Caco-2 (cell line): Measurements from ENCODE around the gene KIFBP. TPM values are rescaled to one million over a fixed set of nuclear protein-coding genes. Genes with fewer than 3 reads are reported as not detected.

Source experiments
- BruUV-seq: library from RNA; stranded (reverse); fragments of 400-500 nt; replicated peaks from 2 replicates; lab custom pipeline; 2021; lab: Mats Ljungman, UMichigan
- CTCF ChIA-PET: fragments of 300-600 bp; sonication (Branson Sonifier 250); formaldehyde crosslinking; loops from one replicate; lab custom pipeline; 2022; ENCODE audit warnings: antibody characterized with exemption; lab: Charles Lee
- POLR2A ChIA-PET: fragments of 300-600 bp; sonication (Branson Sonifier 250); formaldehyde crosslinking; loops from one replicate; lab custom pipeline; 2022; ENCODE audit warnings: antibody characterized with exemption; lab: Charles Lee
- DNase-seq, 2 experiments: peaks; one replicate each; pipeline versions ENCODE4 v3.0.0 to v3.0.0-alpha.2; 2020 to 2022
- H3K27me3 ChIP-seq: replicated peaks from 2 replicates; pipeline ENCODE4 v1.6.0; 2011; ENCODE audit warnings: low read length; ENCODE audit not compliant: control insufficient read depth, insufficient read depth
- H3K36me3 ChIP-seq: 2 replicates; pipeline ENCODE4 v1.5.1; 2011; ENCODE audit warnings: low read length; ENCODE audit not compliant: control insufficient read depth, insufficient read depth
- H3K4me1 ChIP-seq: fragments of 250-450 bp; sonication (Bioruptor Pico); 2 replicates; pipeline ENCODE4 v1.5.1; 2020; ENCODE audit warnings: mild to moderate bottlenecking
- H3K4me3 ChIP-seq: 2 replicates; pipeline ENCODE4 v1.5.1; 2011; ENCODE audit warnings: low read depth, mild to moderate bottlenecking, control low read depth, low read length
- H3K9me3 ChIP-seq: fragments of 250-450 bp; sonication (Bioruptor Pico); 2 replicates; pipeline ENCODE4 v1.5.1; 2020; ENCODE audit warnings: mild to moderate bottlenecking, moderate library complexity
- H3K27ac Mint-ChIP-seq: one replicate; pipeline ENCODE4 v1.8.0; 2022; ENCODE audit warnings: mixed read lengths; ENCODE audit not compliant: unreplicated experiment
- H3K27me3 Mint-ChIP-seq: one replicate; pipeline ENCODE4 v1.8.0; 2022; ENCODE audit warnings: mixed read lengths; ENCODE audit not compliant: insufficient read depth, unreplicated experiment
- H3K36me3 Mint-ChIP-seq: one replicate; pipeline ENCODE4 v1.8.0; 2022; ENCODE audit warnings: mild to moderate bottlenecking, mixed read lengths; ENCODE audit not compliant: insufficient read depth, unreplicated experiment
- H3K4me1 Mint-ChIP-seq: one replicate; pipeline ENCODE4 v1.8.0; 2022; ENCODE audit warnings: low read depth, mixed read lengths; ENCODE audit not compliant: unreplicated experiment
- H3K4me3 Mint-ChIP-seq: one replicate; pipeline ENCODE4 v1.8.0; 2022; ENCODE audit warnings: mild to moderate bottlenecking, moderate library complexity, mixed read lengths; ENCODE audit not compliant: unreplicated experiment
- H3K9me3 Mint-ChIP-seq: one replicate; pipeline ENCODE4 v1.8.0; 2022; ENCODE audit warnings: mixed read lengths; ENCODE audit not compliant: unreplicated experiment
- intact Hi-C: fragments of 100-400 bp; cut with micrococcal nuclease; formaldehyde crosslinking; loops from one replicate; pipeline ENCODE4 v1.10.0; 2022; ENCODE audit not compliant: unreplicated experiment
- total RNA-seq: library from RNA; stranded (reverse); gene quantifications from 2 replicates; pipeline ENCODE4 v1.2.3, GENCODE V29; 2022
- TF ChIP-seq, protein P1 (sequence below), 2 experiments: fragments of 200-600 bp in 1 of 2; IDR thresholded peaks; 1 replicate in 1 of 2; 2 replicates in 1 of 2; pipeline versions ENCODE4 v1.5.1 to v1.8.0; 2011 to 2022; ENCODE audit warnings: antibody characterized with exemption in 1 of 2, control low read depth in 1 of 2, inconsistent platforms in 1 of 2, low read depth in 1 of 2, low read length in 1 of 2, mild to moderate bottlenecking in 1 of 2, moderate library complexity in 1 of 2; ENCODE audit not compliant: insufficient read depth in 1 of 2, severe bottlenecking in 1 of 2, unreplicated experiment in 1 of 2

The KIFBP gene
- total RNA-seq, 1 experiment from 2014 or later, result 58.9 TPM

DNA sequence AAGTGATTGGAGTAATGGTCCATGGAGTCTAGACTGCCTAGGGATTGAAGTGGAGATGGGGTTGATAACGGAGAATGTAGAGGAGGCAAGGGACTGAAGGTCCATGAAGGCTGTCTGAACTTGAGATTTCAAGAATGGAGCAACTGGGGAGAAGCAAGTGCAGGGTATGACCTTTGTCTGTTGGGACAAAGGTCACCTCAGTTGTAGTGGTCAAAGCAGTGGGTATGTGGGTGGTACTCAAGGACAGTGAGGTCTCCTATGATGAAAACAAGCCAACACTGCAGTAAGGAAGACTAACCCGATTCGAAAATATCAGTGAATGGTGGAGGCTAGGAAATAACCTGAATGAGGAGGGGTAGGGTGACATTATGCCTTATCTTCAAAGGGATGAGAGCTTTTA lies 38.0 kb upstream of the KIFBP start:
- no peak for DNase-seq
- H3K4me3 Mint-ChIP-seq, result no peak overlapping the region
- no peaks in the 10 kb centered on the region for H3K4me1 Mint-ChIP-seq
- no peaks in the 10 kb centered on the region for H3K27me3 ChIP-seq
- CTCF ChIA-PET, result no interaction called here
- peaks cover 2% of the 10 kb centered on the region for H3K36me3 ChIP-seq
- POLR2A ChIA-PET, result no interaction called here
- BruUV-seq, result no TSS peak
- intact Hi-C loops, result no loop called here
- H3K4me3 ChIP-seq, result no peak overlapping the region
- H3K9me3 Mint-ChIP-seq, result no peaks in the 10 kb centered on the region
- H3K27me3 Mint-ChIP-seq, result no peaks in the 10 kb centered on the region
- H3K9me3 ChIP-seq, result no peaks in the 10 kb centered on the region
- TF ChIP-seq, protein P1, sequence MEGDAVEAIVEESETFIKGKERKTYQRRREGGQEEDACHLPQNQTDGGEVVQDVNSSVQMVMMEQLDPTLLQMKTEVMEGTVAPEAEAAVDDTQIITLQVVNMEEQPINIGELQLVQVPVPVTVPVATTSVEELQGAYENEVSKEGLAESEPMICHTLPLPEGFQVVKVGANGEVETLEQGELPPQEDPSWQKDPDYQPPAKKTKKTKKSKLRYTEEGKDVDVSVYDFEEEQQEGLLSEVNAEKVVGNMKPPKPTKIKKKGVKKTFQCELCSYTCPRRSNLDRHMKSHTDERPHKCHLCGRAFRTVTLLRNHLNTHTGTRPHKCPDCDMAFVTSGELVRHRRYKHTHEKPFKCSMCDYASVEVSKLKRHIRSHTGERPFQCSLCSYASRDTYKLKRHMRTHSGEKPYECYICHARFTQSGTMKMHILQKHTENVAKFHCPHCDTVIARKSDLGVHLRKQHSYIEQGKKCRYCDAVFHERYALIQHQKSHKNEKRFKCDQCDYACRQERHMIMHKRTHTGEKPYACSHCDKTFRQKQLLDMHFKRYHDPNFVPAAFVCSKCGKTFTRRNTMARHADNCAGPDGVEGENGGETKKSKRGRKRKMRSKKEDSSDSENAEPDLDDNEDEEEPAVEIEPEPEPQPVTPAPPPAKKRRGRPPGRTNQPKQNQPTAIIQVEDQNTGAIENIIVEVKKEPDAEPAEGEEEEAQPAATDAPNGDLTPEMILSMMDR (IDR thresholded peaks at IDR 0.05; ENCODE audit: insufficient read depth in 1 of 2, low read depth in 1 of 2, low read length in 1 of 2, severe bottlenecking in 1 of 2, unreplicated experiment in 1 of 2), result no peak
- peaks cover 22% of the 10 kb centered on the region for H3K36me3 Mint-ChIP-seq
- no peaks in the 10 kb centered on the region for H3K4me1 ChIP-seq
- no peak overlapping the region for H3K27ac Mint-ChIP-seq

DNA sequence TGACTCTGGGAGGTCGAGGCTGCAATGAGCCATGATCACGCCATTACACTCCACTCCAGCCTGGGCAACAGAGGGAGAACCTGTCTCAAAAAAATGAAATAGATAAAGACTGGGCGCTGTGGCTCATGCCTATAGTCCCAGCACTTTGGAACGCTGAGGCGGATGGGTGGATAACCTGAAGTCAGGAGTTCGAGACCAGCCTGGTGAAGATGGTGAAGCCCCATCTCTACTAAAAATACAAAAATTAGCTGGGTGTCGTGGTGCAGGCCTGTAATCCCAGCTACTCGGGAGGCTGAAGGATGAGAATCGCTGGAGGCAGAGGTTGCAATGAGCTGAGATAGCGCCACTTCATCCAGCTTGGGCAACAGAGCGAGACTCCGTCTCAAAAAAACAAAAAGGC lies 33.7 kb upstream of the KIFBP start:
- no TSS peak for BruUV-seq
- Histone ChIP-seq H3K4me1 (peaks cover 11% of the 10 kb centered on the region), H3K27me3 (no peaks in the 10 kb centered on the region), H3K9me3 (no peaks in the 10 kb centered on the region), H3K4me3 (peak overlapping the region; percentile 95), H3K36me3 (no peaks in the 10 kb centered on the region)
- intact Hi-C loops, result no loop called here
- H3K9me3 Mint-ChIP-seq, result no peaks in the 10 kb centered on the region
- peaks cover 43% of the 10 kb centered on the region for H3K36me3 Mint-ChIP-seq
- peak overlapping the region; percentile 92 for H3K4me3 Mint-ChIP-seq
- ChIA-PET CTCF (interaction anchor here (0.7 to 1.5 kb wide), 4 partner anchors 26 to 430 kb away, joined by 3 to 9 read pairs (median 4); no protein-coding TSS in a partner anchor), POLR2A (interaction anchor here (0.6 to 1.2 kb wide), 3 partner anchors 13 to 879 kb away, joined by 5 to 6 read pairs (median 5); no protein-coding TSS in a partner anchor)
- H3K27me3 Mint-ChIP-seq, result no peaks in the 10 kb centered on the region
- TF ChIP-seq, protein P1 (IDR thresholded peaks at IDR 0.05; ENCODE audit: insufficient read depth in 1 of 2, low read depth in 1 of 2, low read length in 1 of 2, severe bottlenecking in 1 of 2, unreplicated experiment in 1 of 2), result no peak
- H3K4me1 Mint-ChIP-seq, result no peaks in the 10 kb centered on the region
- no peak for DNase-seq
- H3K27ac Mint-ChIP-seq, result peak overlapping the region; percentile 97

DNA sequence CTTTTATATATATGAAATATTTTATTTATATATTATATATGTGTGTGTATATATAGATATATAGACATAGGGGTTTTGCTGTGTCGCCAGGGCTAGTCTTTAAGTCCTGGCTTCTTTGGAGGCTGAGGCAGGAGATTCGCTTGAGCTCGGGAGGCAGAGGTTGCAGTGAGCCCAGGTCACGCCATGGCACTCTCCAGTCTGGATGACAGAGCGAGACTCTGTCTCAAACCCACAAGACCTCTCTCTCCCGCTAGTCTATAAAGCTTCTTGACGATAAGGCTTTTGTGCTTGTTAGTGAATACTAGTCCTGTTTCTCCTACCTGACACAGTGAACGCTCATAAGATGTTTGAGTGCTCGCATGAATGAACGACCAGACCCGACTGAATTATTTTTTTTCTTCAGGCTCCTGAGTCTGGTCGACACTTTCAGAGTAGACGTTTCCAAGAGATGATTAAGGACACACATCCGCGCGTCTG lies 33.2 kb upstream of the KIFBP start:
- POLR2A ChIA-PET, result interaction anchor here (0.6 to 1.6 kb wide), 14 partner anchors 13 to 880 kb away, joined by 3 to 6 read pairs (median 4); partner anchors contain the start of genes DDX50, DNA2, KIFBP and RUFY2
- H3K9me3 ChIP-seq, result no peaks in the 10 kb centered on the region
- H3K27me3 ChIP-seq, result no peaks in the 10 kb centered on the region
- no peaks in the 10 kb centered on the region for H3K27me3 Mint-ChIP-seq
- peaks cover 11% of the 10 kb centered on the region for H3K4me1 ChIP-seq
- peak overlapping the region; percentile 97 for H3K27ac Mint-ChIP-seq
- no peaks in the 10 kb centered on the region for H3K4me1 Mint-ChIP-seq
- peak overlapping the region; percentile 95 for H3K4me3 ChIP-seq
- CTCF ChIA-PET, result interaction anchor here (0.6 to 1.5 kb wide), 5 partner anchors 26 to 430 kb away, joined by 3 to 9 read pairs (median 4); no protein-coding TSS in a partner anchor
- H3K36me3 Mint-ChIP-seq, result peaks cover 48% of the 10 kb centered on the region
- no peak for DNase-seq
- peak overlapping the region; percentile 92 for H3K4me3 Mint-ChIP-seq
- no peaks in the 10 kb centered on the region for H3K9me3 Mint-ChIP-seq
- H3K36me3 ChIP-seq, result no peaks in the 10 kb centered on the region
- intact Hi-C loops, result no loop called here
- TF ChIP-seq, protein P1 (IDR thresholded peaks at IDR 0.05; ENCODE audit: insufficient read depth in 1 of 2, low read depth in 1 of 2, low read length in 1 of 2, severe bottlenecking in 1 of 2, unreplicated experiment in 1 of 2), result no peak
- TSS peak; percentile 74 for BruUV-seq
